Daoy (cell line): ENCODE results near the gene ATP2C2. TPM values are rescaled to one million over a fixed set of nuclear protein-coding genes. Genes with fewer than 3 reads are reported as not detected.
A peak's percentile ranks its signal among the peaks of the same experiment; 100 is the strongest.
"Not testable (repeated sequence)": the region's sequence is repeated elsewhere in the genome, so short reads cannot be mapped to it uniquely, and the experiment has no call there.

Experiments
- DNase-seq: peaks from one replicate; pipeline ENCODE4 v3.0.0-alpha.2; 2015; ENCODE audit warnings: low read depth
- total RNA-seq: library from RNA; depleted of rRNA; stranded (reverse); fragments of >200 nt; shearing (Covaris generic); gene quantifications from 2 replicates; pipeline ENCODE4 v1.2.3, GENCODE V29; 2014

Gene ATP2C2
- total RNA-seq, 1 experiment from 2014 or later, result not detected

DNA sequence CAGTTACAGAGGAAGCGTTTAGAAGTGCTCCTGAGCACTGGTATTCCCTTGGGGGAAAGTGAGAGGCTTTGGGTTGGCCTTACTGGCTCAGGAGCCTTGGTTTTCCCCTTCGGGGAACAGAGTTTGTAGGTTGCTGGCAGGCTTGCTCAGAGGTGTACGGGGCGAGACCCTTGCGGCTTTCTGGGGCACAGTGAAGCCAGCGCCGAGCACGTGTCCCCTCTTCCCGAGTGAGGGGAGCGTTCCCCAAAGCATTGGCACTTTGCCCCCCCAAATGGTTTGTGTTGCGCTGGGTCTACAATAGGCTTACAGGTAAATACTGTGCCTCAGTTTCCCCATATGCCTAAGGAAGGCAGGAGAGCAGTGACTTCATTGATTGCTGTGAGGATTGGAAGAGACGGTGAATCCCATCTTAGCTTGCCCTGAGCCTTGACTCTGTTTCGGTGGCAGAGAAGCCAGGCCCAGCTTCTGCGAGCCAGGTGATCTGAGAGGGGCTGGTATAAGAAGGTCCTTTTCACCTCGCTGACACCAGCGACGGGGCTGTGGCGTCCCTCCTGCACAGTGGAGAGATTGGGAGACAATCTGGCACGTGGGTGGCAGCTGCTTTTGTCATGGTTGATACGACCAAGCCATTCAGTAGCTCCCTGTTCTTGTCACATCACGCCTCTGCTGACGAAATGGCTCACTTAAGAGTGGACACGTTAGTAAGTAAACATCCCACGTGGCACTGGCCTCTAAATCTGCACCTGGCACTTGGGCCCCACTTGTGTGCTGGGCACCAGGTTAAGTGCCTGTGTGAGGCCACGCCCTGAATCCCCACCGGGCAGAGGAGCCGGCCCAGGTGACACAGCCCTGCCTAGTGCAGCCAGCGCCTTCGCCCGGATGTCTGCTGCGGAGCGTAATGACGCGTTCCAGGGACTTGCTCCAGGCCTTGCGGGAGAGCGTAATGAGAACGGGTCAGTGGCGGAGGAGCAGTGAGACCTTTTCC is 81.1 kb downstream of the ATP2C2 start:
- no peak for DNase-seq

DNA sequence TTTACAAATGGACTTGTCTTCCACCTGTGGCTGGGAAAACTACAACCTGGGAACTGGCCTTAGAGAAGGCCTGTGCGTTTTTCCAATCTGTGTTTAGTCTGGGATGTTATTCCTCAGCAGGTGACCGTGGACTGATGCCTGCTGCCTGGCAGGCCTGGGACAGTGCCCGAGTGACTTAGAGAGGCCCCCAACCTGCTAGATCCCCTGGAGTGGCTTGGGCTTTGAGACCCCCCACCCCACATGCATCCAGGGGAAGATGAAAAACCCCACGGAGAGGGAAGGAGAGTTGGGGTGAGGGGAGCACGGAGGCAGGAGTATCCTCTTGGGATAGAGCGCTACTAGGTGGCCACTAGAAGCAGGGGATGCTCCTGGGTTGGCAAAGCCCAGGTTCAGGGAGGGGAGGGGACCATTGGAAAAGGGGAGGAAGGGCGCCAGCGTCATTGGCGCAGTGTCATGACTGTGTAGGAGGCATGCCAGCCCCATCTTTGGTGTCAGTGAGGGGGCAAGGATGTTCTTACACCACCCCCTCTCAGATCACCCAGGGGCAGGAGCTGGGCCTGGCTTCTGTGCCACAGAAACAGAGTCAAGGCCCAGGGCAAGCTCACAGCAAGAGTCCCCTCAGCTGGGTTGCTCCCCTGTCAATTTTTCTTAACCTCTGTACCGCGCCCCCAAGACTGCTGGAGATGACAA is 82.0 kb downstream of the ATP2C2 start:
- no peak for DNase-seq

DNA sequence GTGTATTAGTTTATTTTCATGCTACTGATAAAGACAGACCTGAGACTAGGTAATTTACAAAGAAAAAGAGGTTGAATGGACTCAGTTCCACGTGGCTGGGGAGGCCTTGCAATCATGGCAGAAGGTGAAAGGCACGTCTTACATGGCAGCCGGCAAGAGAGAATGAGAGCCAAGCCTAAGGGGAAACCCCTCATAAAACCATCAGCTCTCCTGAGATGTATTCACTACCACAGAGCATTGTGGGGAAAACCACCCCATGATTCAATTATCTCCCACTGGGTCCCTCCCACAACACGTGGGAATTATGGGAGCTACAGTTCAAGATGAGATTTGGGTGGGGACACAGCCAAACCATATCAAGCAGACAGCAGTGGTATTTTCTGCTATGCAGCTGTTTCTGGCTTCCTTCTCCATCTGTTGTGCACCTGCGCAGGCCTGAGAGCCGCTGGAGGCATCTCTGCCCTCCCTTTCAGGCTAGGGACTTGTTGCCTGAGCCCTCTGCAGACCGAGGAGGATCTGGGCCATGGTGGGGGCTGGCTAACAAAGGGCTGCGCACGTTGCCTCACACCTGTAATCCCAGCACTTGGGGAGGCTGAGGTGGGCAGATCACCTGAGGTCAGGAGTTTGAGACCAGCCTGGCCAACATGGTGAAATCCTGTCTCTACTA is 82.8 kb downstream of the ATP2C2 start:
- DNase-seq, result not testable (repeated sequence)

- DNase-seq, result no peak
Observed at GRCh38 chr16:84451781-84452180, 83.4 kb downstream of the ATP2C2 start.

- DNase-seq, result no peak
Observed at GRCh38 chr16:84453061-84453752, 84.9 kb downstream of the ATP2C2 start.

DNA sequence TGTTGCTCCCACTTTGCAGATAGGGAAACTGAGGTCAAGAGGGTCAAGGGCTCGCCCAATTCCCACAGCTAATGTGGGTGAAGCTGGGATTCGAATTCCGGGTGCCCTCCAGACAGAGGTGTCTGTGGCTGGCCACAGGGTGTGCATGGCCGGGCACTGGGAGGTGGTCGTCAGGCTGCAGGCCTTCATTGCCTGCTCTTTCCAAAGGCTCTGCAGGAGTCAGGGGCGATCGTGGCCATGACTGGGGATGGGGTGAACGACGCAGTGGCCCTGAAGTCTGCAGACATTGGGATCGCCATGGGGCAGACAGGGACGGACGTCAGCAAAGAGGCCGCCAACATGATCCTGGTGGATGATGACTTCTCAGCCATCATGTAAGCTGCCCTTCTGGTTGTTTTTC is 86.3 kb downstream of the ATP2C2 start:
- no peak for DNase-seq

DNA sequence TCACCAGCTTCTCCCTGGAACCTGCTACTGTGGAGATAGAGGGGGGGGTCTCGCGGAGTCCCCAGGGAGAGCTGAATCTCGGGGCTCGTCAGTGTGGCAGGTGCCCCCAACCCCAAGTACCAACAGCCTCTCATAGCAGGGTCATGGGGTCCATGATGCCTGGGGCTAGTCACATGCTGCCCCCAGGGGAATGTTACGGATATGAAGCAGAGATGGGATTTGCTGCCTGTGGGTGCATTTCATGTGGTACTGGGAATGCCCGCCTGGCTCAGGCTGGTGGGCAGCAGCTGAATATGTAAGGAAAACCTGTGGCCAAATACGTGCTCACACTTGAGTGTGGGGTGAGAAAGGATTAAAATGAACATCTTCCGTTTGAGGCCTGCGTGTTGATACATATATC is 86.7 kb downstream of the ATP2C2 start:
- no peak for DNase-seq

DNA sequence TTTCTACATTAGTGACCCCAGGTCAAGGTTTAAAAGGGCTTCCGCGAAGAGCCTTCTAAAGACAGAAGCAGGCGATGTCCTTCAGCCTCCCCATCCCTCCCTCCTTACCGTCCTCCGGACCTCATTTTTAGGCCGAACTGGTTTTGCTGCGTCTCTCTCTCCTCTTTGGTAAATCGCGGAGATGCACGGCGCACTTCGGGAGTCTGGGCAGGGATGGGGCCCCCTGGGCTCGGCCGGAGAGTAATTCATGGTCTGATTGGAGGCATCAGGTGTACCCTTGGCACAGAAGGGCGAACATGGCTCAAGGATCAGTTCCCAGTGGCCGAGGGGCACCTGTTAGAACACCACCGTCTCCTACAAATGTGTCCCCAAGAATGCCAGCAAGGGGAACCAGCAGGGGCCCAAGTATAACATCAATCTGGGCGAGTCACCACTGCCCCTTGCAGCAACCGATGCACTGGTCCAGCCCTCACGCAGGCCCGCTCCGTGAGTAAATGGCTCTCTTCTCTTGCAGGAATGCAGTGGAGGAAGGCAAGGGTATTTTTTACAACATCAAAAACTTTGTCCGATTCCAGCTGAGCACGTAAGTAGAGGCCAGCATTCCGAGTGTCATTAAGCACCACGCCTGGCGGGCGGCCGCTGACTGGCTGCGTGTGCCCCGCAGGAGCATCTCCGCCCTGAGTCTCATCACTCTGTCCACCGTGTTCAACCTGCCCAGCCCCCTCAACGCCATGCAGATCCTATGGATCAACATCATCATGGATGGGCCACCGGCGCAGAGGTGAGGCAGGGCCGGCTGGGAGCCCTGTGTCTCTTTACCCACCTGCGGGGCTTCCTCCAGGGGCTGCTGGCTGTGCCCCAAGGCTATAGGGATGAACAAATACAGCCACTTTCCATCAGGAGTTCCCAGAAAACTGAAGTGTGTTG is 90.5 kb downstream of the ATP2C2 start:
- no peak for DNase-seq

- DNase-seq, result no peak
Observed at GRCh38 chr16:84459533-84459894, 91.2 kb downstream of the ATP2C2 start.

DNA sequence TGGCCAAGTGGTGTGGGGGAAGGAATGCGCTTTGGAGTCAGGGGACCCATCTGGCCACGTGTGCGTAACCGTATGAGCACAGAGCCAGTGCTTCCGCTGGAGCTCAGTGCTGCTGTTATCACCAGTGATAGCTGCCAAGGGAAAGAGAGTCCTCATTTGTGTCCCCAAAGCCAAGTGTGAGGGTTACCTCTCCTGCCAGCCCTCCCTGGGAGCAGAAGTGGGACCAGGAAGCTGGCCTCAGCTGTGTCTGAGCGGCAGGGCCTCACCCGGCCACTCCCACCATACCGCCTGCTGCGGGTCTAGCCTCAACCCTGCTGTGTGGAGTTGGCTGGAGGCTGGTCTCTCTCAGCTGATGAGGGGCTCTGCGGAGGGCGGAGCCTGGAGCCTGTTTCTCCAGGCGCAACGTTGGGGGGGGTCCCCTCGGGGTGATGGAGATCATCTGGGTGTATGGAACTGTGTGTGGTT is 91.6 kb downstream of the ATP2C2 start:
- no peak for DNase-seq

GRCh38 chr16:84460406-84461028 is 92.2 kb downstream of the ATP2C2 start:
- no peak for DNase-seq

DNA sequence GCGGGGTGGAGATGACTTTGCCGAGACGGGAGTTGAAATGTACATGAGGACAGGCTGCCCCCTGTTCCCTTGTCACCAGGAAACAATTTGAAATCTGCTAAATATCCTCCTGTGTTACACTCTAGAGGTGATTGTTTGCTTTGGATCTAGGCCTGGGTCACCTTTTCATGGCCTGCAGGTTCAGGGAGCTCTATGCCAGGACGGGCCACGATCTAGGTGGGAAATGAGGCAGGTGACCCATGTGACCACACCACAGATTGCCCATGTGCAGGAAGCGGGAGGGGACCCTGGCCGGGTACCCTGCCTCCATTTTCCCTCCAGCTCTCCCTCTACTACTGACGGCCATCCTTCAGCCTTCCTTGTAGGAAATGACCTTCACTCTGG is 92.7 kb downstream of the ATP2C2 start:
- DNase-seq, result no peak

- no peak for DNase-seq
Observed at GRCh38 chr16:84461413-84462295, 93.3 kb downstream of the ATP2C2 start.

GRCh38 chr16:84462296-84463210 is 94.2 kb downstream of the ATP2C2 start:
- DNase-seq, result peak; percentile 18

- no peak for DNase-seq
Observed at GRCh38 chr16:84463221-84463620, 94.9 kb downstream of the ATP2C2 start.

DNA sequence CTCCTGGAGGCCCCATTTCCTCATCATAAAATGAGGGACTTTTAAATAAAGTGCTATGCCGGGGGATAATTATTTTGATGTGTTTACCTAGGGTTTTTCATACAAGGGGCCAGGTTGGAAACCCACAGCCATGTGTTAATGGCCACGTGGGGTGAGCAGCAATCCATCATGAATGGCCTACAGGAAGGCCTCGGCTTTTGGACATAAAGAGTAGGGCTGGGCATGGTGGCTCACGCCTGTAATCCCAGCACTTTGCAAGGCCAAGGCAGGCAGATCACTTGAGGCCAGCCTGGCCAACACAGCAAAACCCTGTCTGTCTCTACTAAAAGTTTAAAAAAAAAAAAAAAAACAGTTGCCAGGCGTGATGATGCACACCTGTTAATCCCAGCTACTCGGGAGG is 95.8 kb downstream of the ATP2C2 start:
- no peak for DNase-seq

- no peak for DNase-seq
Observed at GRCh38 chr16:84465154-84465553, 96.8 kb downstream of the ATP2C2 start.

- DNase-seq, result no peak
Observed at GRCh38 chr16:84466692-84467091, 98.4 kb downstream of the ATP2C2 start.
